Colonic mucosa (tissue), 4 donors: ENCODE results near the gene TMEM87A. TPM values are rescaled to one million over a fixed set of nuclear protein-coding genes. Genes with fewer than 3 reads are reported as not detected.
"Not testable (repeated sequence)": the region's sequence is repeated elsewhere in the genome, so short reads cannot be mapped to it uniquely, and the experiment has no call there.

Experiments used
- DNase-seq: peaks from one replicate; pipeline ENCODE4 v3.0.0-alpha.2; 2020
- H3K27ac ChIP-seq: fragments of 200-600 bp; one replicate; pipeline ENCODE4 v1.8.0; 2021
- H3K27me3 ChIP-seq: fragments of 200-600 bp; one replicate; pipeline ENCODE4 v1.8.0; 2021
- H3K36me3 ChIP-seq: fragments of 200-600 bp; one replicate; pipeline ENCODE4 v1.8.0; 2021
- H3K4me1 ChIP-seq: fragments of 200-600 bp; one replicate; pipeline ENCODE4 v1.8.0; 2021; ENCODE audit warnings: mild to moderate bottlenecking
- H3K4me3 ChIP-seq: fragments of 200-600 bp; one replicate; pipeline ENCODE4 v1.8.0; 2021
- H3K9ac ChIP-seq, 2 donors: one replicate each; pipeline ENCODE4 v1.7.0; 2013; ENCODE audit warnings: control low read depth in 2 of 2, low read depth in 2 of 2, low read length in 2 of 2
- H3K9me3 ChIP-seq: fragments of 200-600 bp; one replicate; pipeline ENCODE4 v1.8.0; 2021
- intact Hi-C: fragments of 100-400 bp; cut with DNase I; formaldehyde crosslinking; loops from one replicate; pipeline ENCODE4 v1.14.1; 2022
- total RNA-seq, 2 donors: library from RNA; stranded (reverse); fragmentation: NEBNext Ultra II Directional in 1 of 2; extraction: Animal tissue kit (Norgen Biotek cat#: 25700) in 1 of 2; gene quantifications; one replicate each; pipeline ENCODE4 v1.2.1, GENCODE V29; 2021
- TF ChIP-seq, protein P1 (sequence below): fragments of 200-600 bp; IDR thresholded peaks from one replicate; pipeline ENCODE4 v1.8.0; 2022; ENCODE audit warnings: antibody characterized with exemption, mild to moderate bottlenecking
- donor health status: healthy.
- donor health status: DM: no; HTN: no; CAD: no.
- donor health status: DM: no; HTN: no; CAD: no.

TMEM87A gene
- total RNA-seq, 2 donors from 2014 or later, result 65.6 to 115 TPM

DNA sequence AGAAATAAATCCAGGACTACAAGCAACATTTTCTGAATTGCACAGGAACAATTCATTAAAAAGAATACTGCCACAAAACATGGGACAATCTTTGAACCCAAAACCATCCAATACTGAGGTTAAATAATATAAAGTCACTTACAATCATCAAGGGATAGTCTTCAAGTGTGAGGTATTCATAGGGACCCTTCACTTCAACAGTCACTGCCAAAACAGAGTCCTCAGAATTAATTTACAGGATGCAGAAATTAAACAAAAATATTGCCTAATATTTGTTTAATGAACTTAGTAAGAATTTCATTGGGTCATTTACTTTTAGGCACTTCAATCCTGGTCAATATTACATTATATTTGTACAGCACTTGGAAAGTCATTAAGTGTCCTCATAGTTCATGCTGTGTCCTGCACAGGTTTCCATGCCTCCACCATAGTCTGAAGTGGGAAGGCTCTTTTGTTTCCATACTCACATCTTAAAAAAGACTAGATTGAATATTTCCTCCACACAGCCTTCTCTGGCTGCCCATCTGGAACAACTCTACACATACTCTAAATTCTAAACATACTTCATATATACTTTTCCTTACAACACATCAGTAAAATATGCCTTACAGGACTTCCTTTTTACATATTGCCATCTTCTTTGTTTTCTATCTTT, 33.6 kb downstream of the TMEM87A start:
- DNase-seq, result no peak
- intact Hi-C loops, result no loop called here
- H3K9ac ChIP-seq, result no peak overlapping the region
- H3K27me3 ChIP-seq, result no peaks in the 10 kb centered on the region
- H3K27ac ChIP-seq, result no peak overlapping the region
- H3K4me1 ChIP-seq, result no peaks in the 10 kb centered on the region
- H3K4me3 ChIP-seq, result no peak overlapping the region
- TF ChIP-seq, protein P1, sequence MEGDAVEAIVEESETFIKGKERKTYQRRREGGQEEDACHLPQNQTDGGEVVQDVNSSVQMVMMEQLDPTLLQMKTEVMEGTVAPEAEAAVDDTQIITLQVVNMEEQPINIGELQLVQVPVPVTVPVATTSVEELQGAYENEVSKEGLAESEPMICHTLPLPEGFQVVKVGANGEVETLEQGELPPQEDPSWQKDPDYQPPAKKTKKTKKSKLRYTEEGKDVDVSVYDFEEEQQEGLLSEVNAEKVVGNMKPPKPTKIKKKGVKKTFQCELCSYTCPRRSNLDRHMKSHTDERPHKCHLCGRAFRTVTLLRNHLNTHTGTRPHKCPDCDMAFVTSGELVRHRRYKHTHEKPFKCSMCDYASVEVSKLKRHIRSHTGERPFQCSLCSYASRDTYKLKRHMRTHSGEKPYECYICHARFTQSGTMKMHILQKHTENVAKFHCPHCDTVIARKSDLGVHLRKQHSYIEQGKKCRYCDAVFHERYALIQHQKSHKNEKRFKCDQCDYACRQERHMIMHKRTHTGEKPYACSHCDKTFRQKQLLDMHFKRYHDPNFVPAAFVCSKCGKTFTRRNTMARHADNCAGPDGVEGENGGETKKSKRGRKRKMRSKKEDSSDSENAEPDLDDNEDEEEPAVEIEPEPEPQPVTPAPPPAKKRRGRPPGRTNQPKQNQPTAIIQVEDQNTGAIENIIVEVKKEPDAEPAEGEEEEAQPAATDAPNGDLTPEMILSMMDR, result no peak
- peaks cover 4% of the 10 kb centered on the region for H3K36me3 ChIP-seq
- no peaks in the 10 kb centered on the region for H3K9me3 ChIP-seq

DNA sequence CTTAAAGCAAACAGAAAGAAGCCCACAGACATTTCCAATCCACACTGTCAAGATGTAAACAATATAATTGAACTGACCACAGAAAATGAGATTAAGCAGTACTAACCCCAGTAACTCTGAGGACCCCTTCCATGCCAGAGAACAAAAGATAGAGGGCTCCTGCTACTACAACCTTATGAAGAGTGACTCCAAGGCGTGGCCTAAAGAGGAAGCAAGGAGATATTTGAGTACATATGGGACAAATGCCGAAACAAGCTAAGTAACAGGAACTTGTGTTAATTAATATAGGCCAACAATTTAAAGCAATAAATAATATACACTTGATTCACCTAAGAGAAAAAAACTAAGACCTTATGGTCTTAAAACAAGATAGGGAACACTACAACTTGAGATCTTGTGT, 40.1 kb downstream of the TMEM87A start:
- Histone ChIP-seq H3K27me3 (no peaks in the 10 kb centered on the region), H3K4me3 (no peak overlapping the region), H3K9ac (no peak overlapping the region), H3K36me3 (no peaks in the 10 kb centered on the region), H3K27ac (no peak overlapping the region), H3K4me1 (no peaks in the 10 kb centered on the region), H3K9me3 (no peaks in the 10 kb centered on the region)
- TF ChIP-seq, protein P1, result no peak
- DNase-seq, result no peak
- intact Hi-C loops, result no loop called here

DNA sequence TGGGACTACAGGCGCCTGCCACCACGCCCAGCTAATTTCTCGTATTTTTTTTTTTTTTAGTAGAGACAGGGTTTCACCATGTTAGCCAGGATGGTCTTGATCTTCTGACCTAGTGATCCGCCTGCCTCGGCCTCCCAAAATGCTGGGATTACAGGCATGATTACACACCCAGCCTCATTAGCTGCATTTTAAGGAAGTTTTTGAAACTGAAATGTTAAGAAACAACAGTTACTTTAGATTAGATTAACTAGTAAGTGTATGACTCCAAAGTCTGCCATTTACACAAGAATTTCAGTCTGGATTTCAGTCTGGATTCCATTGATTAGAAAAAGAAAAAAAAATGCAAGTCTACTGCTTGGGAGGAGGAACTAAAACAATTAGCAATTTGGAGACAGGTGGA, 40.6 kb downstream of the TMEM87A start:
- H3K4me3 ChIP-seq, result no peak overlapping the region
- TF ChIP-seq, protein P1, result no peak
- intact Hi-C loops, result no loop called here
- DNase-seq, result no peak
- no peaks in the 10 kb centered on the region for H3K4me1 ChIP-seq
- no peak overlapping the region for H3K27ac ChIP-seq
- no peaks in the 10 kb centered on the region for H3K36me3 ChIP-seq
- H3K9me3 ChIP-seq, result no peaks in the 10 kb centered on the region
- H3K27me3 ChIP-seq, result no peaks in the 10 kb centered on the region
- H3K9ac ChIP-seq, result no peak overlapping the region

DNA sequence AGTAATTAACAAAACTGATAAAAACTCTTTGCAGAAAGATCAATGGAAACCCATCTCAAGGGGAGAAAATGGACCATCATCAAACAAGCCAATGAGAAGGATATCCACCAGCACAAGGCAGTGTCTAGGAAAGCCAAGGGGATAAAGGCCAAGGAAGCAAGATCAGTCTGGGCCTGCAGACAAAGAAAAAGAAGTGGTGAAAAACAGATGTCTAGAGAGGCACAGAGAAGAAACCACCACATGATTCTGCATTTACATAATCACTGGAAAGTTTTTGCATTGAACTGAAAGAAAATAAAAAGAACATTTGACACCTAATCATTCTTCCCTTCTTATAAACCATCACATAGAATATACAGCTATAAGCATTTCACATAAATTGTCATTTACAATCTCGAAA, 42.1 kb downstream of the TMEM87A start:
- Histone ChIP-seq H3K27ac (no peak overlapping the region), H3K4me3 (no peak overlapping the region), H3K36me3 (no peaks in the 10 kb centered on the region), H3K9ac (no peak overlapping the region), H3K9me3 (no peaks in the 10 kb centered on the region), H3K27me3 (no peaks in the 10 kb centered on the region), H3K4me1 (no peaks in the 10 kb centered on the region)
- intact Hi-C loops, result no loop called here
- no peak for DNase-seq
- TF ChIP-seq, protein P1, result no peak

DNA sequence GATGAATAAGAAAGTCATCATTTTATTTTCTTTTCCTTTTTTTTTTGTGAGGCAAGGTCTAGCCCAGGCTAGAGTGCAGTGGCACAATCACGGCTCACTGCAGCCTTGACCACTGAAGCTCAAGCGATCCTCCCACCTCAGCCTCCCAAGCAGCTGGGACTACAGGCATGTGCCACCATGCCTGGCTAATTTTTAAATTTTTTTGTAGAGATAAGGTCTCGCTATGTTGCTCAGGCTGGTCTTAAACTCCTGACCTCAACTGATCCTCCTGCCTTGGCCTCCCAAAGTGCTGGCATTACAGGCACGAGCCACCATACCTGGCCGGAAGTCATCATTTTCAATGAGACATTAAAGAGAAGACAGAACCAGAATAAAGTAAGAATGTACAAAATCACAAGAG, 44.3 kb downstream of the TMEM87A start:
- intact Hi-C loops, H3K27ac ChIP-seq, H3K9ac ChIP-seq, H3K36me3 ChIP-seq, H3K4me1 ChIP-seq, H3K4me3 ChIP-seq, DNase-seq, H3K9me3 ChIP-seq, H3K27me3 ChIP-seq: not testable (repeated sequence)

DNA sequence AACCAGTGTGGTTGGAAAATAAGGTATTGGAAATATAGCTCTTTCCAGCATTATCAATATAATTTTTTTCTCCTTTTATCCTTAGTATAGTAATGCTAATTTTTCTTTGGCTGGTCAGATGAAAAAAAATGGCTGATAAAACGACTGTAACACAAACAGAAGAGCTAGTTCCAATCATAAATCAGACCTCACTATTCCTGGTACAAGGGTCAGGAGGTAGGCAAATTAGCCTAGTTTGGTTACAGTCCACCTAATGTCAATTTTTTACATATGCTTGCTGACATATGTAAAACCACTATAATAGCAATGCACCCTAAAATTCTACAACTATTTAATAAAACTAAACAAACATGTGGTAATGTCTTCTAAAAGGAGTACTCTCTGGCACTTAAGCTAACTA, 45.2 kb downstream of the TMEM87A start:
- Histone ChIP-seq H3K36me3 (peaks cover 9% of the 10 kb centered on the region), H3K27ac (no peak overlapping the region), H3K9me3 (no peaks in the 10 kb centered on the region), H3K4me1 (no peaks in the 10 kb centered on the region), H3K27me3 (no peaks in the 10 kb centered on the region), H3K4me3 (no peak overlapping the region), H3K9ac (no peak overlapping the region)
- no peak for DNase-seq
- intact Hi-C loops, result no loop called here
- TF ChIP-seq, protein P1, result no peak
